ENCODE results near the gene SSH2.

DNA sequence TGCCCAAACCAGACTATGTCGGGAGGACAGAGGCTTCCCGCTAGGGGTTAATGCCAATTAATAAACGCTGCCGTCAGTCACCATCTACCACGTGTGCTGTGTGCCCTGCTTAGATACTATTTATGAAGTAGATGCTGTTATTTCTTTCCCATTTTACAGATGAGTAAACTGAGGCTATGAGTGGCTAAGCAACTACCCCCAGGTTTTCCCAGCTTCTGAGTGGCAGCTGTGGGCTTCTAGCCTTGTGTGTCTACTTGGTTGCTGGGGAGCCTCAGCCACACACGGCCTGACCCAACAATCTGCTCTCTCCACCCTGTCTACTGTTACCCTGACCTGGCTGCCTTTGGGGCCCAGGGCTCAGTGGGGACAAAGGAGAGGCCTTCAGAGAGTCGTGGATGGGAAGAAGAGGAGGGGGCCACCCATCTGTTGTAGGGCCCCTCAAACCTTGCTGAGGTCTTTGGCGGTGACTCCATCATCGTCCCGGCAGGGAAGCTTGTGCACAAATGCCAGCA lies 347.7 kb downstream of the SSH2 start:
- TF ChIP-seq, protein P1, sequence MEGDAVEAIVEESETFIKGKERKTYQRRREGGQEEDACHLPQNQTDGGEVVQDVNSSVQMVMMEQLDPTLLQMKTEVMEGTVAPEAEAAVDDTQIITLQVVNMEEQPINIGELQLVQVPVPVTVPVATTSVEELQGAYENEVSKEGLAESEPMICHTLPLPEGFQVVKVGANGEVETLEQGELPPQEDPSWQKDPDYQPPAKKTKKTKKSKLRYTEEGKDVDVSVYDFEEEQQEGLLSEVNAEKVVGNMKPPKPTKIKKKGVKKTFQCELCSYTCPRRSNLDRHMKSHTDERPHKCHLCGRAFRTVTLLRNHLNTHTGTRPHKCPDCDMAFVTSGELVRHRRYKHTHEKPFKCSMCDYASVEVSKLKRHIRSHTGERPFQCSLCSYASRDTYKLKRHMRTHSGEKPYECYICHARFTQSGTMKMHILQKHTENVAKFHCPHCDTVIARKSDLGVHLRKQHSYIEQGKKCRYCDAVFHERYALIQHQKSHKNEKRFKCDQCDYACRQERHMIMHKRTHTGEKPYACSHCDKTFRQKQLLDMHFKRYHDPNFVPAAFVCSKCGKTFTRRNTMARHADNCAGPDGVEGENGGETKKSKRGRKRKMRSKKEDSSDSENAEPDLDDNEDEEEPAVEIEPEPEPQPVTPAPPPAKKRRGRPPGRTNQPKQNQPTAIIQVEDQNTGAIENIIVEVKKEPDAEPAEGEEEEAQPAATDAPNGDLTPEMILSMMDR (conservative IDR thresholded peaks at IDR 0.05; ENCODE audit: low read depth, low read length): no peak
- no peak for TF ChIP-seq EZH2 (IDR thresholded peaks at IDR 0.05; ENCODE audit: low read length, unreplicated experiment)
- TF ChIP-seq EZH2phosphoT487 (IDR thresholded peaks at IDR 0.05; ENCODE audit: borderline replicate concordance, low read length): no peak

All from PC-3 (cell line).